GM21515 (cell line): ENCODE data around the gene SKIDA1.

Source experiments
- ATAC-seq: cut with Tn5 transposase; IDR thresholded peaks from one replicate; pipeline ENCODE4 v1.9.1; 2021; ENCODE audit not compliant: unreplicated experiment

Gene SKIDA1

GRCh38 chr10:21487416-21488180 is 37.9 kb downstream of the SKIDA1 start:
- ATAC-seq, result no peak

- no peak for ATAC-seq
Observed at GRCh38 chr10:21482821-21483220, 42.7 kb downstream of the SKIDA1 start.

GRCh38 chr10:21481407-21481806 is 44.1 kb downstream of the SKIDA1 start:
- ATAC-seq, result no peak

DNA sequence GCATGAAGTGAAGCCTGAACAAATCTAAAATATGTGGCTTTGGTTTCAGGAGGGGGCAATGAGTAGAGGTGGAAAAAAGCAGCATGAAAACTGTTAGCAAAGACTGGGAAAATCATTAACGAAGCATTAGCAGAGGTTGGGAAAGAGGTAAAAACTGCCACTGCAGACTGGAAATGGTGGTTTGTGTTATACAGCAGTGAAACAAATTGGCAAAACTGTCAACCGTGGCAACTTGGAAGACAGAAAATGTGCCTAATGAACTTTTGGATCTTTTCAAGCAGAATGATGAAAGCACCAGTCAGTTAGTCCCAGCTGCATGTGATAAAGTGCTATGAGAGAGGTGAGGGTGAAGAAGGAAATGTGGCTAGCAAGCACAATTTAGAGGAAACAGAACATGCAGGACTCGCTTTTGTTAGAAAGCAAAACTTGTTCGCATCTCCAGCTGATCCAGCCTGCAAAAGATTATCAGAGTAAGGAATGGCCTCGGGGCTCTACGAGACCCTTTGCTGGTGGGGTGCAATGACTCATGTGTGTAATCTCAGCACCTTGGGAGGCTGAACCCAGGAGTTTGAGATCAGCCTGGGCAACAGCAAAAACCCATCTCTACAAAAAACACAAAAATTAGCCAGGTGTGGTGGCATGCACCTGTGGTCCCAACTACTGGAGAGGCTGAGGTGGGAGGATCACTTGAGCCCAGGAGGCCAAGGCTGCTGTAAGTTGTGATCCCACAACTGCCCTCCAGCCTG is 45.7 kb downstream of the SKIDA1 start:
- no peak for ATAC-seq

GRCh38 chr10:21475393-21475792 is 50.1 kb downstream of the SKIDA1 start:
- no peak for ATAC-seq

- ATAC-seq, result no peak
Observed at GRCh38 chr10:21473541-21473940, 51.9 kb downstream of the SKIDA1 start.

DNA sequence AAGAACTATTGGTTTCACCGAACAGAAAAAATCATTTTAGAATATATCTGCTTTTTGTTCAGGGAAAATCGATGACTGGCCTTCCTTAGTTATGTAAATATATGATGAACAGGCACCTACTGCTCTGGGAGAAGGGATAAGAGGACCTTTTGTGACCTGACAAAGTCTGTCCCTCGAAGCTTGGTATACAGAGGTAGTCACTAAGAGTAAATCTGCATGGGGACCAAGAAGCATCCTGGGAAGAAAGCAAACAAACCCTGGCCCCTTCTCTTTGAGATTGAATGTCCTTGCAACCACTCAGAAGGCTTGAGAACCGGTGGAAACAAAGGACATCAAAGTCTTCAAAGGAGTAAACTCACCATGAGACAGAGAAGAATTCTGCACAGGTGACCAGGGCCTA is 52.3 kb downstream of the SKIDA1 start:
- ATAC-seq, result no peak

- no peak for ATAC-seq
Observed at GRCh38 chr10:21468086-21468485, 57.4 kb downstream of the SKIDA1 start.

- ATAC-seq, result no peak
Observed at GRCh38 chr10:21467633-21468032, 57.8 kb downstream of the SKIDA1 start.

DNA sequence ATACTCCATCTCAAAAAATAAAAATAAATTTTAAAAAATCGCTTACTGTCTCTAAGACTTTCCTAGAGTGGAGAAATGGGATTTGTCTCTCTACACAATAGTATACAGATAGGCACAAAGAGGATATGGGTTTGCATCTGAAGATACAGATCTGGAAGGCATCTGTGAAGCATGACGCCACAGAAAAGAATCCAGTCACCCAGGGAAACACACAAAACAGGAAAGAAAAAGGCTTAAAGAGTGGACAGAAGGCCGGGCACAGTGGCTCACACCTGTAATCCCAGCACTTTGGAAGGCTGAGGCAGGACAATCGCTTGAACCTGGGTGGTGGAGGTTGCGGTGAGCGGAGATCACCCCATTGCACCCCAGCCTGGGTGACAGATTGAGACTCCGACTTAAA is 61.3 kb downstream of the SKIDA1 start:
- ATAC-seq, result no peak
